Chondrocyte (in vitro differentiated cells): ENCODE measurements around the gene SYNCRIP. TPM values are rescaled to one million over a fixed set of nuclear protein-coding genes. Genes with fewer than 3 reads are reported as not detected.

Experiments
- DNase-seq: peaks from one replicate; pipeline ENCODE4 v3.0.0; 2021; ENCODE audit warnings: mixed read lengths, low spot score
- H3K27ac Mint-ChIP-seq: one replicate; pipeline ENCODE4 v1.8.0; 2021; ENCODE audit warnings: mild to moderate bottlenecking, moderate library complexity, mixed read lengths; ENCODE audit not compliant: unreplicated experiment
- H3K27me3 Mint-ChIP-seq: 2 replicates; pipeline ENCODE4 v1.8.0; 2021; ENCODE audit warnings: low read depth, mixed read lengths
- H3K36me3 Mint-ChIP-seq: 2 replicates; pipeline ENCODE4 v1.8.0; 2021; ENCODE audit warnings: low read depth, mixed read lengths
- H3K4me1 Mint-ChIP-seq: 2 replicates; pipeline ENCODE4 v1.8.0; 2021; ENCODE audit warnings: low read depth, mild to moderate bottlenecking, mixed read lengths
- H3K4me3 Mint-ChIP-seq: one replicate; pipeline ENCODE4 v1.8.0; 2021; ENCODE audit warnings: mild to moderate bottlenecking, moderate library complexity, mixed read lengths; ENCODE audit not compliant: unreplicated experiment
- H3K9me3 Mint-ChIP-seq: 2 replicates; pipeline ENCODE4 v1.8.0; 2021; ENCODE audit warnings: low read depth, mixed read lengths
- total RNA-seq: library from RNA; stranded (reverse); gene quantifications from 3 replicates; pipeline ENCODE4 v1.2.1, GENCODE V29; 2021
- TF ChIP-seq, protein P1 (sequence below): fragments of 200-600 bp; sonication (generic); IDR thresholded peaks from 2 replicates; pipeline ENCODE4 v1.5.0; 2021; ENCODE audit warnings: antibody characterized with exemption, mild to moderate bottlenecking, moderate library complexity

SYNCRIP gene
- total RNA-seq, 1 donor from 2014 or later = 90.5 TPM

DNA sequence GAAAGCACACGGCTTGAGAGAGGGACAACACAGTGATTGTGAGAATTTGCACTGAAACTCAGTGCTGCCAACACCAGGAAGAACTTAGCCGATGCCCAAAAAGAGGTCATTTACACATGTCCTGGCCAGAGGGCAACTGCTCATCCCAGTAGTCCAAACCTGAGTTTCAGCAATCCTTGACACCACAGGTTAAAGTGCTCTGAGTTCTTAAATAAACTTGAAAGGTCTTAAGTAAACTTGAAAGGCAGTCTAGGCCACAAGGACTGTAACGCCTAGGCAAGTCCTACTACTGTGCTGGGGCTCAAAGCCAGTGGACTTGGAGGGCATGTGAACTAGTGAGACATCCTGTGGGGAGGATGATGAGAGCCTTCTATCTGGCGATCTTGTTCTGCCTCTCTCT, 63.1 kb downstream of the SYNCRIP start:
- DNase-seq = no peak
- H3K4me3 Mint-ChIP-seq = no peak overlapping the region
- no peak overlapping the region for H3K27ac Mint-ChIP-seq
- no peaks in the 10 kb centered on the region for H3K27me3 Mint-ChIP-seq
- TF ChIP-seq, protein P1, sequence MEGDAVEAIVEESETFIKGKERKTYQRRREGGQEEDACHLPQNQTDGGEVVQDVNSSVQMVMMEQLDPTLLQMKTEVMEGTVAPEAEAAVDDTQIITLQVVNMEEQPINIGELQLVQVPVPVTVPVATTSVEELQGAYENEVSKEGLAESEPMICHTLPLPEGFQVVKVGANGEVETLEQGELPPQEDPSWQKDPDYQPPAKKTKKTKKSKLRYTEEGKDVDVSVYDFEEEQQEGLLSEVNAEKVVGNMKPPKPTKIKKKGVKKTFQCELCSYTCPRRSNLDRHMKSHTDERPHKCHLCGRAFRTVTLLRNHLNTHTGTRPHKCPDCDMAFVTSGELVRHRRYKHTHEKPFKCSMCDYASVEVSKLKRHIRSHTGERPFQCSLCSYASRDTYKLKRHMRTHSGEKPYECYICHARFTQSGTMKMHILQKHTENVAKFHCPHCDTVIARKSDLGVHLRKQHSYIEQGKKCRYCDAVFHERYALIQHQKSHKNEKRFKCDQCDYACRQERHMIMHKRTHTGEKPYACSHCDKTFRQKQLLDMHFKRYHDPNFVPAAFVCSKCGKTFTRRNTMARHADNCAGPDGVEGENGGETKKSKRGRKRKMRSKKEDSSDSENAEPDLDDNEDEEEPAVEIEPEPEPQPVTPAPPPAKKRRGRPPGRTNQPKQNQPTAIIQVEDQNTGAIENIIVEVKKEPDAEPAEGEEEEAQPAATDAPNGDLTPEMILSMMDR = no peak
- H3K36me3 Mint-ChIP-seq = peaks cover 17% of the 10 kb centered on the region
- peaks cover 30% of the 10 kb centered on the region for H3K4me1 Mint-ChIP-seq
- peaks cover 36% of the 10 kb centered on the region for H3K9me3 Mint-ChIP-seq

DNA sequence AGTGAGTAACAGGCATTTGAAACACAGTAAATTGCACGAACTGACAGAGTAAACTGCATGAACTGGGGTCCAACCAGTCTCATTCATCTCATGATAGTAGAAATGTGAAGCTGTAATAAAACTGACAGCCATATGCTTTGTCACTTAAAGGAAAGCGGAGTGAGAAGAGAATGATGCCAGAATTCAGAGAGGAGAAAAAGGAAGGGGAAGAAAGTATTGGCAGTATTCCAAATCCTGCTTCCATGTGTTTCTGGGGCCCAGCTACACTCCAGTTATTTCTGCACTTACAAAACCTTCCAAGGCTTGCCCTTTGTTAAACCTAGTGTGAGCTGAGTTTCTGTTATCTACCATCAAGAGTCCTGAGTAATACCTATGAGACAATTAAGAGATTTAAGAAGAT, 66.2 kb downstream of the SYNCRIP start:
- Mint-ChIP-seq H3K27me3 (no peaks in the 10 kb centered on the region), H3K4me3 (no peak overlapping the region), H3K36me3 (peaks cover 2% of the 10 kb centered on the region), H3K4me1 (peaks cover 30% of the 10 kb centered on the region), H3K9me3 (peaks cover 5% of the 10 kb centered on the region), H3K27ac (no peak overlapping the region)
- DNase-seq = no peak
- TF ChIP-seq, protein P1 = no peak

- TF ChIP-seq, protein P1 = no peak
- Mint-ChIP-seq H3K27me3 (no peaks in the 10 kb centered on the region), H3K27ac (peak overlapping the region; percentile 64), H3K36me3 (peaks cover 2% of the 10 kb centered on the region), H3K4me3 (no peak overlapping the region), H3K4me1 (peaks cover 17% of the 10 kb centered on the region), H3K9me3 (no peaks in the 10 kb centered on the region)
- no peak for DNase-seq
Observed at GRCh38 chr6:85574932-85575598, 67.6 kb downstream of the SYNCRIP start.

- Mint-ChIP-seq H3K4me3 (no peak overlapping the region), H3K4me1 (peaks cover 7% of the 10 kb centered on the region), H3K27me3 (no peaks in the 10 kb centered on the region), H3K9me3 (peaks cover under 1% of the 10 kb centered on the region), H3K27ac (no peak overlapping the region), H3K36me3 (peaks cover 9% of the 10 kb centered on the region)
- DNase-seq = no peak
- TF ChIP-seq, protein P1 = no peak
Observed at GRCh38 chr6:85569323-85569722, 73.4 kb downstream of the SYNCRIP start.

DNA sequence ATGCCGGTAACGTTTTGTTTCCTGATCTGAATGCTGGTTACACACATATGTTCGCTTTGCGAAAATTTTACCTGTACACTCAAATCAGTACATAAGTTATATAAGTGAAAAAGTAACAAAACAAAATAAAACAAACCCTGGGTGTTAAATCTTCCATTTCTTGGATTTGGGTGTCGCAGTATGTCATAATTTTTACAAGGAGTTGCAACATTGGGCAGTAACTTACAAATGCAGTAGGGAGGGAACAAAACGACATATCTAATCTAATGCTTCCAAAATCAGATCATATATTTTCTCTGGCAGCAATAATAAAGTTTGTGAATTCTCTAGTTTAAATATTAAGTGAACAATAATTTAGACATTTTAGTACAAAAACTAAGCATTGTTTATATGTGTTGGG, 74.3 kb downstream of the SYNCRIP start:
- Mint-ChIP-seq H3K36me3 (peaks cover 12% of the 10 kb centered on the region), H3K27me3 (no peaks in the 10 kb centered on the region), H3K27ac (no peak overlapping the region), H3K4me3 (no peak overlapping the region), H3K9me3 (peaks cover 2% of the 10 kb centered on the region), H3K4me1 (peaks cover 7% of the 10 kb centered on the region)
- no peak for DNase-seq
- TF ChIP-seq, protein P1 = no peak
